H1 (cell line): ENCODE data around the gene PGAP3. TPM values are rescaled to one million over a fixed set of nuclear protein-coding genes. Genes with fewer than 3 reads are reported as not detected.

ENCODE experiments used
- CTCF ChIA-PET: fragments of 300-600 bp; sonication (Branson Sonifier 250); formaldehyde crosslinking; loops from one replicate; lab custom pipeline; 2021; ENCODE audit not compliant: partially characterized antibody; lab: Charles Lee
- POLR2A ChIA-PET: fragments of 300-600 bp; sonication (Branson Sonifier 250); formaldehyde crosslinking; loops from one replicate; lab custom pipeline; 2021; ENCODE audit warnings: inconsistent platforms; ENCODE audit not compliant: partially characterized antibody; lab: Charles Lee
- DNase-seq, 2 experiments: peaks; one replicate each; pipeline versions ENCODE4 v3.0.0 to v3.0.0-alpha.2; 2010 to 2022; ENCODE audit warnings: low spot score in 2 of 2, low read depth in 1 of 2, mixed read lengths in 1 of 2
- FAIRE-seq: peaks from 2 replicates; lab custom pipeline; 2011; peaks lifted over from hg19 to GRCh38; lab: Jason Lieb, UNC
- H2AFZ ChIP-seq: 2 replicates; pipeline ENCODE4 v1.8.1; 2012; ENCODE audit warnings: low read length, inconsistent platforms
- H2AK5ac ChIP-seq: 2 replicates; pipeline ENCODE4 v1.6.1; 2013; ENCODE audit warnings: low read depth, low read length
- H2BK120ac ChIP-seq: replicated peaks from 2 replicates; pipeline ENCODE3; 2013; ENCODE audit warnings: low read depth, low read length, inconsistent platforms
- H2BK12ac ChIP-seq: 2 replicates; pipeline ENCODE4 v1.6.1; 2013; ENCODE audit warnings: low read depth, low read length
- H2BK15ac ChIP-seq: 2 replicates; pipeline ENCODE4 v1.6.1; 2013; ENCODE audit warnings: low read length
- H2BK20ac ChIP-seq: 2 replicates; pipeline ENCODE4 v1.6.1; 2013; ENCODE audit warnings: low read length
- H2BK5ac ChIP-seq: 2 replicates; pipeline ENCODE4 v1.6.1; 2013; ENCODE audit warnings: low read depth, low read length
- H3K14ac ChIP-seq: 2 replicates; pipeline ENCODE4 v1.6.1; 2013; ENCODE audit warnings: inconsistent platforms; ENCODE audit not compliant: insufficient read length
- H3K18ac ChIP-seq: 2 replicates; pipeline ENCODE4 v1.6.1; 2013; ENCODE audit warnings: low read length; ENCODE audit errors: extremely low read depth
- H3K23ac ChIP-seq: 2 replicates; pipeline ENCODE4 v1.6.1; 2013; ENCODE audit warnings: inconsistent platforms; ENCODE audit not compliant: insufficient read length
- H3K23me2 ChIP-seq: 2 replicates; pipeline ENCODE4 v1.6.1; 2013; ENCODE audit warnings: low read depth, low read length
- H3K27ac ChIP-seq: 2 replicates; pipeline ENCODE4 v1.6.1; 2011; ENCODE audit warnings: low read depth, low read length, inconsistent platforms
- H3K27me3 ChIP-seq, 4 experiments: replicated peaks in 1 of 4; 1 replicate in 1 of 4; 2 replicates in 3 of 4; pipeline versions ENCODE4 v1.6.1 to v1.8.1; 2011 to 2013; ENCODE audit warnings: low read length in 3 of 4, mild to moderate bottlenecking in 3 of 4, inconsistent platforms in 2 of 4, mixed read lengths in 2 of 4, moderate library complexity in 1 of 4; ENCODE audit not compliant: control insufficient read depth in 3 of 4, insufficient read depth in 3 of 4; ENCODE audit errors: extremely low read depth in 1 of 4
- H3K36me3 ChIP-seq, 4 experiments: 2 replicates each; pipeline versions ENCODE4 v1.6.1 to v1.8.1; 2011 to 2013; ENCODE audit warnings: mild to moderate bottlenecking in 4 of 4, low read length in 3 of 4, moderate library complexity in 2 of 4, control low read depth in 1 of 4, inconsistent platforms in 1 of 4; ENCODE audit not compliant: insufficient read depth in 4 of 4, control insufficient read depth in 2 of 4
- H3K4ac ChIP-seq: replicated peaks from 2 replicates; pipeline ENCODE3; 2013; ENCODE audit warnings: low read length, low read depth, mixed read lengths, inconsistent platforms; ENCODE audit not compliant: insufficient read length
- H3K4me1 ChIP-seq, 4 experiments: replicated peaks in 1 of 4; 1 replicate in 1 of 4; 2 replicates in 3 of 4; pipeline versions ENCODE4 v1.6.1 to v1.8.1; 2011 to 2013; ENCODE audit warnings: low read length in 3 of 4, inconsistent platforms in 2 of 4, mixed read lengths in 1 of 4; ENCODE audit not compliant: insufficient read depth in 4 of 4, control insufficient read depth in 3 of 4
- H3K4me2 ChIP-seq, 2 experiments: 2 replicates each; pipeline versions ENCODE4 v1.6.1 to v1.8.1; 2011 to 2013; ENCODE audit warnings: low read depth in 2 of 2, low read length in 2 of 2, control low read depth in 1 of 2, inconsistent platforms in 1 of 2, mild to moderate bottlenecking in 1 of 2; ENCODE audit not compliant: insufficient read depth in 1 of 2
- H3K4me3 ChIP-seq, 4 experiments: fragments of 200-600, 300-600 bp in 1 of 4; sonication (generic), shearing (Covaris generic), sonication (Bioruptor Twin) in 1 of 4; 2 replicates each; pipeline versions ENCODE4 v1.5.1 to v1.8.1; 2011 to 2016; ENCODE audit warnings: low read length in 4 of 4, low read depth in 3 of 4, control low read depth in 2 of 4, inconsistent platforms in 2 of 4, mild to moderate bottlenecking in 2 of 4, mixed read lengths in 1 of 4, moderate library complexity in 1 of 4; ENCODE audit not compliant: insufficient read depth in 2 of 4; ENCODE audit errors: extremely low read depth in 1 of 4
- H3K56ac ChIP-seq: replicated peaks from 2 replicates; pipeline ENCODE3; 2013; ENCODE audit warnings: low read depth, mild to moderate bottlenecking, mixed read lengths, low read length, inconsistent platforms; ENCODE audit not compliant: insufficient read length
- H3K79me1 ChIP-seq: 2 replicates; pipeline ENCODE4 v1.6.1; 2013; ENCODE audit warnings: low read depth, low read length, control low read depth
- H3K79me2 ChIP-seq, 2 experiments: 2 replicates each; pipeline versions ENCODE4 v1.6.1 to v1.8.1; 2012 to 2013; ENCODE audit warnings: low read length in 2 of 2, mild to moderate bottlenecking in 2 of 2, inconsistent platforms in 1 of 2; ENCODE audit not compliant: insufficient read depth in 2 of 2, control insufficient read depth in 1 of 2
- H3K9ac ChIP-seq, 4 experiments: replicated peaks in 1 of 4; 1 replicate in 1 of 4; 2 replicates in 3 of 4; pipeline versions ENCODE4 v1.6.1 to v1.8.1; 2011 to 2013; ENCODE audit warnings: low read depth in 3 of 4, low read length in 3 of 4, control low read depth in 2 of 4, mild to moderate bottlenecking in 2 of 4, moderate library complexity in 2 of 4, inconsistent platforms in 1 of 4; ENCODE audit errors: extremely low read depth in 1 of 4
- H3K9me3 ChIP-seq, 2 experiments: 2 replicates each; pipeline versions ENCODE4 v1.6.1 to v1.8.1; 2012 to 2013; ENCODE audit warnings: mild to moderate bottlenecking in 2 of 2, moderate library complexity in 2 of 2, control low read depth in 1 of 2, inconsistent platforms in 1 of 2, low read depth in 1 of 2, low read length in 1 of 2, mixed read lengths in 1 of 2; ENCODE audit not compliant: insufficient read depth in 2 of 2
- H4K20me1 ChIP-seq, 2 experiments: replicated peaks in 1 of 2; 2 replicates each; pipeline versions ENCODE3 to v1.8.1; 2011 to 2013; ENCODE audit warnings: inconsistent platforms in 2 of 2, low read length in 2 of 2, mild to moderate bottlenecking in 1 of 2; ENCODE audit not compliant: insufficient read depth in 2 of 2, control insufficient read depth in 1 of 2
- H4K5ac ChIP-seq: 2 replicates; pipeline ENCODE4 v1.6.1; 2013; ENCODE audit warnings: low read length, low read depth, mixed read lengths, inconsistent platforms; ENCODE audit not compliant: insufficient read length
- H4K8ac ChIP-seq: 2 replicates; pipeline ENCODE4 v1.8.0; 2013; ENCODE audit warnings: mild to moderate bottlenecking, moderate library complexity, low read length, inconsistent platforms; ENCODE audit not compliant: insufficient read depth; ENCODE audit errors: extremely low read depth
- H4K91ac ChIP-seq: replicated peaks from 2 replicates; pipeline ENCODE3; 2013; ENCODE audit warnings: low read length, mixed read lengths, inconsistent platforms; ENCODE audit not compliant: insufficient read length
- ASH2L ChIP-seq: fragments of 200-600, 300-600 bp; sonication (generic); IDR thresholded peaks from one replicate; pipeline ENCODE4 v1.7.1; 2017; ENCODE audit warnings: low read length
- CEBPB ChIP-seq: IDR thresholded peaks from 2 replicates; pipeline ENCODE4 v1.6.1; 2012; ENCODE audit warnings: low read depth, low read length
- CTCF ChIP-seq, 3 experiments: IDR thresholded peaks; 1 replicate in 2 of 3; 2 replicates in 1 of 3; pipeline versions ENCODE4 v1.5.1 to v1.6.1; 2011; ENCODE audit warnings: low read length in 3 of 3, mild to moderate bottlenecking in 3 of 3, inconsistent platforms in 2 of 3, low read depth in 1 of 3, moderate library complexity in 1 of 3; ENCODE audit not compliant: insufficient read depth in 1 of 3; ENCODE audit errors: control extremely low read depth in 1 of 3
- EGR1 ChIP-seq: IDR thresholded peaks from 2 replicates; pipeline ENCODE4 v1.6.1; 2011; ENCODE audit warnings: low read depth, low read length, borderline replicate concordance
- HDAC6 ChIP-seq: IDR thresholded peaks from one replicate; pipeline ENCODE4 v1.7.1; 2012; ENCODE audit warnings: low read depth, mild to moderate bottlenecking, inconsistent platforms, low read length, moderate library complexity
- JUN ChIP-seq: IDR thresholded peaks from 2 replicates; pipeline ENCODE4 v1.6.1; 2011; ENCODE audit warnings: low read depth, mild to moderate bottlenecking, improper control_type of control experiment, low read length
- KDM5A ChIP-seq: fragments of 200-600 bp; IDR thresholded peaks from 2 replicates; pipeline ENCODE4 v1.7.1; 2012; ENCODE audit warnings: mild to moderate bottlenecking, low read length, inconsistent platforms, mixed read lengths
- NANOG ChIP-seq: IDR thresholded peaks from 2 replicates; pipeline ENCODE4 v1.6.1; 2011; ENCODE audit warnings: low read length, low read depth, mild to moderate bottlenecking, inconsistent platforms; ENCODE audit not compliant: insufficient read depth, poor library complexity, severe bottlenecking
- POU5F1 ChIP-seq: IDR thresholded peaks from 2 replicates; pipeline ENCODE4 v1.6.1; 2011; ENCODE audit warnings: low read depth, mild to moderate bottlenecking, low read length, moderate library complexity
- RNF2 ChIP-seq: fragments of 200-900, 300-1000 bp; sonication (generic); IDR thresholded peaks from 2 replicates; pipeline ENCODE4 v1.7.1; 2016; ENCODE audit warnings: borderline replicate concordance, low read depth, mild to moderate bottlenecking, antibody characterized with exemption, low read length; ENCODE audit not compliant: poor library complexity, severe bottlenecking; ENCODE audit errors: missing control alignments
- WGBS, 2 experiments: shearing (Covaris generic) in 1 of 2; methylation state at CpG; one replicate each; pipeline versions ENCODE4 v1.1.6 to v1.1.7; 2013 to 2015; ENCODE audit warnings: low lambda C conversion rate in 2 of 2, mixed read lengths in 2 of 2, inconsistent platforms in 1 of 2, low coverage in 1 of 2, missing lambda C conversion rate in 1 of 2; ENCODE audit not compliant: insufficient replicate concordance in 2 of 2, insufficient coverage in 1 of 2, insufficient read length in 1 of 2; ENCODE audit errors: extremely low coverage in 1 of 2, missing lambda C conversion rate in 1 of 2; 5-methylcytosine and 5-hydroxymethylcytosine counted together
- polyA plus RNA-seq, 7 experiments: library from polyadenylated mRNA; depleted of rRNA in 3 of 7; stranded (reverse) in 5 of 7; unstranded in 2 of 7; fragments of >200 nt in 5 of 7; fragments of 200-250 nt in 2 of 7; gene quantifications; 1 replicate in 5 of 7; 2 replicates in 1 of 7; 4 replicates in 1 of 7; pipeline versions ENCODE4 v1.2.1 to v1.2.3, GENCODE V29; 2011 to 2013; ENCODE audit warnings: missing spikeins in 2 of 7, mixed read lengths in 2 of 7
- total RNA-seq: library from RNA; stranded (reverse); fragmentation: NEBNext Ultra II Directional; extraction: Animal tissue kit (Norgen Biotek cat#: 25700); gene quantifications from 2 replicates; pipeline ENCODE4 v1.2.1, GENCODE V29; 2021

PGAP3 gene
- total and polyA plus RNA-seq, 2 of the 8 experiments (the other 6 are each of a cell fraction or from before 2014, with no cell fraction given), result 21.0 to 30.7 TPM

- Histone ChIP-seq H3K4ac (peak overlapping the region; percentile 96), H3K79me1 (peaks cover 2% of the 10 kb centered on the region; the same call in 1 of the 2 replicates), H3K23ac (no peak overlapping the region), H3K36me3 (no peaks in the 10 kb centered on the region), H3K23me2 (peaks cover 13% of the 10 kb centered on the region), H4K20me1 (peaks cover 1 to 8% of the 10 kb centered on the region in 2 experiments), H2BK15ac (peak overlapping the region; percentile 97; the same call in 1 of the 2 replicates), H2BK12ac (peak overlapping the region; percentile 100; the same call in 1 of the 2 replicates), H2BK20ac (peak overlapping the region; percentile 99; the same call in 1 of the 2 replicates), H3K79me2 (peaks cover 13 to 37% of the 10 kb centered on the region in 2 experiments), H3K27me3 (no peaks in the 10 kb centered on the region), H3K14ac (no peak overlapping the region), H4K91ac (peak overlapping the region; percentile 98), H3K56ac (no peak overlapping the region), H2BK5ac (peak overlapping the region; percentile 98; the same call in 1 of the 2 replicates), H4K8ac (no peak overlapping the region), H3K4me2 (peak overlapping the region; percentile 20 to 65), H3K4me1 (peaks cover 17 to 32% (median 24%) of the 10 kb centered on the region in 4 experiments), H4K5ac (peak overlapping the region; percentile 41), H3K9ac (no peak overlapping the region; a peak in 1 of 7 replicates), H2BK120ac (peak overlapping the region; percentile 79), H3K27ac (0 out of 2 replicates have a peak overlapping the region, but pooled peaks have one; percentile 37), H3K18ac (peak overlapping the region; percentile 91), H2AK5ac (peak overlapping the region; percentile 98), H3K9me3 (no peaks in the 10 kb centered on the region), H3K4me3 (peak overlapping the region in 1 of 4 experiments; percentile 33; a peak in 1 of 8 replicates), H2AFZ (no peak overlapping the region)
- FAIRE-seq, result no peak
- DNase-seq, result no peak
- CTCF ChIA-PET, result interaction anchor here (0.9 to 52.4 kb wide), 13 partner anchors 9 to 460 kb away, joined by 3 to 1885 read pairs (median 6); partner anchors contain the start of genes MIEN1, PNMT, PPP1R1B and STARD3
- WGBS, 2 experiments, result 64% methylated on average over 6 of the region's 6 CpGs; no CpG with 5 or more reads in 1 of the 2 experiments
- POLR2A ChIA-PET, result interaction anchor here (0.7 to 38.1 kb wide), 10 partner anchors 10 to 55 kb away, joined by 3 to 708 read pairs (median 4); partner anchors contain the start of genes PGAP3, PNMT and TCAP
- TF ChIP-seq JUN (no peak), NANOG (no peak), POU5F1 (no peak), ASH2L (no peak), KDM5A (no peak), HDAC6 (no peak), EGR1 (no peak), CTCF (IDR thresholded peaks at IDR 0.05; ENCODE audit: control extremely low read depth in 1 of 3, insufficient read depth in 1 of 3, low read depth in 1 of 3, low read length in 3 of 3) (no peak), RNF2 (no peak), CEBPB (no peak)
Observed at GRCh38 chr17:39696731-39697130, 8.9 kb upstream of the PGAP3 start.
